GM23338 (cell line): ENCODE measurements around the gene FCN3. TPM values are rescaled to one million over a fixed set of nuclear protein-coding genes. Genes with fewer than 3 reads are reported as not detected.

Source experiments
- ATAC-seq: fragments of 200-7000 bp; cut with Tn5 transposase; 3 replicates; pipeline ENCODE4 v1.9.1; 2020
- DNase-seq: peaks from one replicate; pipeline ENCODE4 v3.0.0-alpha.2; 2015; ENCODE audit warnings: low spot score
- H2AFZ ChIP-seq: fragments of 200-600 bp; sonication (generic); 2 replicates; pipeline ENCODE4 v1.8.0; 2016; ENCODE audit warnings: antibody characterized with exemption, mild to moderate bottlenecking, moderate library complexity
- H3F3A ChIP-seq: fragments of 200-600 bp; sonication (generic); replicated peaks from 2 replicates; pipeline ENCODE4 v1.8.0; 2017; ENCODE audit warnings: antibody characterized with exemption, mixed run types, low read depth
- H3K27ac ChIP-seq: fragments of 200-600 bp; sonication (generic); 2 replicates; pipeline ENCODE4 v1.6.1; 2016; ENCODE audit warnings: low read depth
- H3K27me3 ChIP-seq: fragments of 200-600 bp; sonication (generic); 2 replicates; pipeline ENCODE4 v1.8.0; 2016; ENCODE audit warnings: mild to moderate bottlenecking, mixed run types, moderate library complexity; ENCODE audit not compliant: insufficient read depth
- H3K36me3 ChIP-seq: fragments of 200-600 bp; sonication (generic); 2 replicates; pipeline ENCODE4 v1.8.0; 2016; ENCODE audit warnings: mild to moderate bottlenecking; ENCODE audit not compliant: insufficient read depth
- H3K4me1 ChIP-seq: fragments of 200-600 bp; sonication (generic); 2 replicates; pipeline ENCODE4 v1.8.0; 2016; ENCODE audit warnings: mild to moderate bottlenecking, moderate library complexity; ENCODE audit not compliant: insufficient read depth
- H3K4me2 ChIP-seq: fragments of 200-600 bp; sonication (generic); 2 replicates; pipeline ENCODE4 v1.7.1; 2017; ENCODE audit warnings: mixed run types
- H3K4me3 ChIP-seq: fragments of 200-600 bp; sonication (generic); 2 replicates; pipeline ENCODE4 v1.6.1; 2016; ENCODE audit warnings: mixed run types
- H3K79me2 ChIP-seq: fragments of 200-600 bp; sonication (generic); replicated peaks from 2 replicates; pipeline ENCODE4 v1.8.0; 2017; ENCODE audit warnings: mild to moderate bottlenecking; ENCODE audit not compliant: insufficient read depth
- H3K9me2 ChIP-seq: fragments of 200-600 bp; sonication (generic); 2 replicates; pipeline ENCODE4 v1.8.0; 2017; ENCODE audit not compliant: insufficient read depth
- H4K20me1 ChIP-seq: fragments of 200-600 bp; sonication (generic); replicated peaks from 2 replicates; pipeline ENCODE4 v1.8.0; 2017; ENCODE audit warnings: mild to moderate bottlenecking; ENCODE audit not compliant: insufficient read depth
- H3K27ac Mint-ChIP-seq: 2 replicates; pipeline ENCODE4 v1.8.0; 2020; ENCODE audit warnings: inconsistent platforms, mild to moderate bottlenecking, moderate library complexity, mixed read lengths
- H3K27me3 Mint-ChIP-seq: 3 replicates; pipeline ENCODE4 v1.8.0; 2022; ENCODE audit warnings: low read depth, mild to moderate bottlenecking, moderate library complexity, mixed read lengths, inconsistent platforms; ENCODE audit not compliant: insufficient read depth, poor library complexity
- H3K36me3 Mint-ChIP-seq: 3 replicates; pipeline ENCODE4 v1.8.0; 2021; ENCODE audit warnings: low read depth, mild to moderate bottlenecking, inconsistent platforms, moderate library complexity, mixed read lengths
- H3K4me1 Mint-ChIP-seq: 3 replicates; pipeline ENCODE4 v1.8.0; 2020; ENCODE audit warnings: mild to moderate bottlenecking, inconsistent platforms, mixed read lengths
- H3K4me3 Mint-ChIP-seq: 3 replicates; pipeline ENCODE4 v1.8.0; 2021; ENCODE audit warnings: moderate library complexity, mild to moderate bottlenecking, inconsistent platforms, mixed read lengths
- H3K9me3 Mint-ChIP-seq: 3 replicates; pipeline ENCODE4 v1.8.0; 2020; ENCODE audit warnings: moderate library complexity, mild to moderate bottlenecking, inconsistent platforms, mixed read lengths
- CREB1 ChIP-seq: fragments of 250-450 bp; sonication (Bioruptor Pico); IDR thresholded peaks from 2 replicates; pipeline ENCODE4 v1.5.0; 2020; ENCODE audit warnings: low read depth, mild to moderate bottlenecking, moderate library complexity
- EZH2phosphoT487 ChIP-seq: fragments of 200-600 bp; sonication (generic); IDR thresholded peaks from one replicate; pipeline ENCODE4 v1.8.1; 2018; ENCODE audit warnings: antibody characterized with exemption; ENCODE audit not compliant: unreplicated experiment
- JUNB ChIP-seq: IDR thresholded peaks from one replicate; pipeline ENCODE4 v1.6.1; 2016; ENCODE audit warnings: antibody characterized with exemption; ENCODE audit not compliant: unreplicated experiment
- POLR2AphosphoS5 ChIP-seq: IDR thresholded peaks from 2 replicates; pipeline ENCODE4 v1.6.1; 2016; ENCODE audit warnings: antibody characterized with exemption, low read depth
- STAT1 ChIP-seq: IDR thresholded peaks from one replicate; pipeline ENCODE4 v1.6.1; 2016; ENCODE audit warnings: antibody characterized with exemption; ENCODE audit not compliant: unreplicated experiment
- polyA plus RNA-seq: library from polyadenylated mRNA; unstranded; fragments of >200 nt; fragmentation: Nextera tagmentation; extraction: Ambion mirVana; gene quantifications from 2 replicates; pipeline ENCODE4 v1.2.1, GENCODE V29; 2016
- total RNA-seq: library from RNA; depleted of rRNA; stranded (reverse); fragments of >200 nt; shearing (Covaris generic); gene quantifications from 2 replicates; pipeline ENCODE4 v1.2.3, GENCODE V29; 2014
- TF ChIP-seq, protein P1 (sequence below), 2 experiments: fragments of 200-600 bp in 1 of 2; sonication (generic) in 1 of 2; conservative IDR thresholded peaks; 2 replicates each; pipeline versions ENCODE4 v1.5.1 to v1.6.1; 2016 to 2017; ENCODE audit warnings: antibody characterized with exemption in 2 of 2, low read depth in 2 of 2, mild to moderate bottlenecking in 2 of 2, moderate library complexity in 1 of 2
- TF ChIP-seq, protein P2 (sequence below): IDR thresholded peaks from one replicate; pipeline ENCODE4 v1.6.1; 2018; ENCODE audit warnings: antibody characterized with exemption; ENCODE audit not compliant: unreplicated experiment

FCN3 gene
- total and polyA plus RNA-seq, 2 experiments from 2014 or later: 0.49 TPM; not detected in 1

DNA sequence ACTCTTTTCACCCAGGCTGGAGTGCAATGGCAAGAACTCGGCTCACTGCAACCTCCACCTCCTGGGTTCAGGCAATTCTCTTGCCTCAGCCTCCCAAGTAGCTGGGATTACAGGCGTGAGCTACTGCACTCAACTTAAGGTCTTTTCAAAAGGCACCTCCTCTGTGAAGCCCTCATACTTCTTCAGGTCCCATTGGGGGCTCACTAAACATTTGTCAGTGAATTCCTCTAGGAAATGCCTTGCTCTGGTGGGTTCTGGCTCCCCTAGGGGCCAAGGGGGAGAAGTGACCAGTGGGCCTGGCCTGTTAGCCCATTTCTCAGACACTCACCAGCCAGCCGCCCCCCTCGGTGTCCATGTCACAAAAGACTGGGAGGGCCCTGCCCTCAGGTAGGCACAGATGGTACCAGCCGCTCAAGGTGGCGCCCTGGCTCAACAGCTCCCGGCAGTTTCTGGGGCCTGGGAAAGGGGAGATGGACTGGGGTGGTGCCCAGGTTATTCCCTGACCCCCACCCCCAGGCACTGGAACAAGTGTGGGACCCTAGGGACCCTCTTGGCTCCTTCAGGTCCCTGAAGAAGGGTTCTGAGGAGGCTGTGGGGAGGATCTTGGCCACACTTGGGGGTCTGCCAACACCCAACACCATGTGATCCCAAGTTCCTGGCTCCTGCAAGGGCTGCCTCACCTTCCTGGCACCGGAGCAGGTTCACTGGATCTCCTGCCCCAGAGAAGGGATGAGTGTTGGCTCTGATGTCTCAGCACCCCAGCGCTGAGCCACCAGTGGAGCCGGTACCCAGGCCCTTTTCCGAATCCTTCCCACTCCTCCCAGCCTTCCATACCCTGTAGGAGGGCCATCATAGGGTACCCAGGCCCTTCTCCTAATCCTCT lies 1.6 kb downstream of the FCN3 start:
- Histone ChIP-seq H3K79me2 (no peaks in the 10 kb centered on the region), H3F3A (no peaks in the 10 kb centered on the region), H3K27ac (no peak overlapping the region), H3K36me3 (no peaks in the 10 kb centered on the region), H3K27me3 (no peaks in the 10 kb centered on the region), H3K4me2 (no peak overlapping the region), H3K4me3 (no peak overlapping the region), H2AFZ (0 out of 2 replicates have a peak overlapping the region, but pooled peaks have one; percentile 18), H3K9me2 (no peaks in the 10 kb centered on the region), H4K20me1 (no peaks in the 10 kb centered on the region), H3K4me1 (no peaks in the 10 kb centered on the region; the same call in 1 of the 2 replicates)
- no peak overlapping the region for H3K4me3 Mint-ChIP-seq
- H3K9me3 Mint-ChIP-seq: no peaks in the 10 kb centered on the region
- peak; percentile 89 for ATAC-seq
- DNase-seq: peak; percentile 82
- peaks cover 10% of the 10 kb centered on the region; the same call in 1 of the 3 replicates for H3K4me1 Mint-ChIP-seq
- TF ChIP-seq EZH2phosphoT487: no peak
- no peak for TF ChIP-seq STAT1
- TF ChIP-seq, protein P1, sequence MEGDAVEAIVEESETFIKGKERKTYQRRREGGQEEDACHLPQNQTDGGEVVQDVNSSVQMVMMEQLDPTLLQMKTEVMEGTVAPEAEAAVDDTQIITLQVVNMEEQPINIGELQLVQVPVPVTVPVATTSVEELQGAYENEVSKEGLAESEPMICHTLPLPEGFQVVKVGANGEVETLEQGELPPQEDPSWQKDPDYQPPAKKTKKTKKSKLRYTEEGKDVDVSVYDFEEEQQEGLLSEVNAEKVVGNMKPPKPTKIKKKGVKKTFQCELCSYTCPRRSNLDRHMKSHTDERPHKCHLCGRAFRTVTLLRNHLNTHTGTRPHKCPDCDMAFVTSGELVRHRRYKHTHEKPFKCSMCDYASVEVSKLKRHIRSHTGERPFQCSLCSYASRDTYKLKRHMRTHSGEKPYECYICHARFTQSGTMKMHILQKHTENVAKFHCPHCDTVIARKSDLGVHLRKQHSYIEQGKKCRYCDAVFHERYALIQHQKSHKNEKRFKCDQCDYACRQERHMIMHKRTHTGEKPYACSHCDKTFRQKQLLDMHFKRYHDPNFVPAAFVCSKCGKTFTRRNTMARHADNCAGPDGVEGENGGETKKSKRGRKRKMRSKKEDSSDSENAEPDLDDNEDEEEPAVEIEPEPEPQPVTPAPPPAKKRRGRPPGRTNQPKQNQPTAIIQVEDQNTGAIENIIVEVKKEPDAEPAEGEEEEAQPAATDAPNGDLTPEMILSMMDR (conservative IDR thresholded peaks at IDR 0.05; ENCODE audit: low read depth in 2 of 2): peak; percentile 60 to 65
- TF ChIP-seq JUNB: no peak
- no peak for TF ChIP-seq POLR2AphosphoS5
- TF ChIP-seq CREB1 (CRISPR knock-in tag): no peak
- no peaks in the 10 kb centered on the region for H3K27me3 Mint-ChIP-seq
- H3K27ac Mint-ChIP-seq: no peak overlapping the region
- no peaks in the 10 kb centered on the region for H3K36me3 Mint-ChIP-seq

DNA sequence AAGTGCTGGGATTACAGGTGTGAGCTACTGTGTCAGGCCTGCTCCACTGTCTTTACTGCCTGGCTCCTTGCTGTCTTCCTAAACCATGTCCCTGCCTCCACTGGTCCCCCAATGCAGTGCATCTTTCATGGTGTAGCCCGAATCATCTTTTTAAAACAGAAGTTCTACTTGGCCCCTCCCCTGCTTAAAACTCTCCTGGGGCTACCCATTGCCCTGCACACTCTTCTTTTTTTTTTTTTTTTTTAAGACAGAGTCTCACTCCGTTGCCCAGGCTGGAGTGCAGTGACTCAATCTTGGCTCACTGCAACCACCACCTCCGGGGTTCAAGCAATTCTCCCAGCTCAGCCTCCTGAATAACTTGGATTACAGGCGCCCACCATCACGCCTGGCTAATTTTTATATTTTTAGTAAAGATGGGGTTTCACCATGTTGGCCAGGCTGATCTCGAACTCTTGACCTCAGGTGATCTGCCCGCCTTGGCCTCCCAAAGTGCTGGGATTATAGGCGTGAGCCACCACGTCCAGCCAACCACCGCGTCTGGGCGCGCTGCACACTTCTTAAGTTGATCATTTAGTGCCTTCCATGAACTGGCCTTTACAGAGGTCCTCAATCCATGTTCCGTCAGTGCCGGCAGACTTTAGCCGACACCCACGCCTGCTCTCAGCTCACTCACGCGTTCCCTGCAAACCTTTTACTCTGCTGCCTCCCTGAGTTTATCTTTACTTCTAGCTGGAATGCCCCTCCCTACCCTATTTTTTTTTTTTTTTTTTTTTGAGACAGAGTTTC lies 2.4 kb downstream of the FCN3 start:
- Histone ChIP-seq H3K4me2 (no peak overlapping the region), H3K36me3 (no peaks in the 10 kb centered on the region), H3K79me2 (no peaks in the 10 kb centered on the region), H3K9me2 (no peaks in the 10 kb centered on the region), H2AFZ (0 out of 2 replicates have a peak overlapping the region, but pooled peaks have one; percentile 18), H3K27me3 (no peaks in the 10 kb centered on the region), H3K27ac (no peak overlapping the region), H3K4me1 (peaks cover 7% of the 10 kb centered on the region), H4K20me1 (no peaks in the 10 kb centered on the region), H3F3A (peaks cover 8% of the 10 kb centered on the region; the same call in 1 of the 2 replicates), H3K4me3 (no peak overlapping the region)
- Mint-ChIP-seq H3K4me3 (no peak overlapping the region), H3K36me3 (no peaks in the 10 kb centered on the region), H3K27ac (no peak overlapping the region), H3K4me1 (peaks cover 12% of the 10 kb centered on the region), H3K9me3 (no peaks in the 10 kb centered on the region), H3K27me3 (no peaks in the 10 kb centered on the region)
- TF ChIP-seq, protein P1 (conservative IDR thresholded peaks at IDR 0.05; ENCODE audit: low read depth in 2 of 2): 0 out of 4 replicates have a peak, but pooled peaks of 1 of the 2 experiments have one; percentile 5
- TF ChIP-seq, protein P2, sequence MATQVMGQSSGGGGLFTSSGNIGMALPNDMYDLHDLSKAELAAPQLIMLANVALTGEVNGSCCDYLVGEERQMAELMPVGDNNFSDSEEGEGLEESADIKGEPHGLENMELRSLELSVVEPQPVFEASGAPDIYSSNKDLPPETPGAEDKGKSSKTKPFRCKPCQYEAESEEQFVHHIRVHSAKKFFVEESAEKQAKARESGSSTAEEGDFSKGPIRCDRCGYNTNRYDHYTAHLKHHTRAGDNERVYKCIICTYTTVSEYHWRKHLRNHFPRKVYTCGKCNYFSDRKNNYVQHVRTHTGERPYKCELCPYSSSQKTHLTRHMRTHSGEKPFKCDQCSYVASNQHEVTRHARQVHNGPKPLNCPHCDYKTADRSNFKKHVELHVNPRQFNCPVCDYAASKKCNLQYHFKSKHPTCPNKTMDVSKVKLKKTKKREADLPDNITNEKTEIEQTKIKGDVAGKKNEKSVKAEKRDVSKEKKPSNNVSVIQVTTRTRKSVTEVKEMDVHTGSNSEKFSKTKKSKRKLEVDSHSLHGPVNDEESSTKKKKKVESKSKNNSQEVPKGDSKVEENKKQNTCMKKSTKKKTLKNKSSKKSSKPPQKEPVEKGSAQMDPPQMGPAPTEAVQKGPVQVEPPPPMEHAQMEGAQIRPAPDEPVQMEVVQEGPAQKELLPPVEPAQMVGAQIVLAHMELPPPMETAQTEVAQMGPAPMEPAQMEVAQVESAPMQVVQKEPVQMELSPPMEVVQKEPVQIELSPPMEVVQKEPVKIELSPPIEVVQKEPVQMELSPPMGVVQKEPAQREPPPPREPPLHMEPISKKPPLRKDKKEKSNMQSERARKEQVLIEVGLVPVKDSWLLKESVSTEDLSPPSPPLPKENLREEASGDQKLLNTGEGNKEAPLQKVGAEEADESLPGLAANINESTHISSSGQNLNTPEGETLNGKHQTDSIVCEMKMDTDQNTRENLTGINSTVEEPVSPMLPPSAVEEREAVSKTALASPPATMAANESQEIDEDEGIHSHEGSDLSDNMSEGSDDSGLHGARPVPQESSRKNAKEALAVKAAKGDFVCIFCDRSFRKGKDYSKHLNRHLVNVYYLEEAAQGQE: no peak
- no peak for DNase-seq
- no peak for ATAC-seq
